Esophagus squamous epithelium (tissue), 5 donors: ENCODE results near the gene FHIT. TPM values are rescaled to one million over a fixed set of nuclear protein-coding genes. Genes with fewer than 3 reads are reported as not detected.

Experiments used
- DNase-seq: peaks from one replicate; lab custom pipeline; 2025; lab: John Stamatoyannopoulos, UW
- H3K27ac ChIP-seq, 4 donors: fragments of 200-600 bp; sonication (generic); one replicate each; pipeline ENCODE4 v1.5.1; 2016 to 2019; ENCODE audit warnings: mild to moderate bottlenecking in 1 of 4
- H3K27me3 ChIP-seq, 4 donors: fragments of 200-600 bp; sonication (generic); 1 replicate in 3 of 4; 2 replicates in 1 of 4; pipeline versions ENCODE4 v1.5.1 to v1.6.0; 2017 to 2021; ENCODE audit warnings: antibody characterized with exemption in 1 of 4
- H3K36me3 ChIP-seq, 3 donors: fragments of 200-600 bp; sonication (generic); one replicate each; pipeline ENCODE4 v1.5.1; 2016 to 2019
- H3K4me1 ChIP-seq, 3 donors: fragments of 200-600 bp; sonication (generic); one replicate each; pipeline ENCODE4 v1.5.1; 2017 to 2019
- H3K4me3 ChIP-seq, 4 donors: fragments of 200-600 bp; sonication (generic); 1 replicate in 3 of 4; 2 replicates in 1 of 4; pipeline ENCODE4 v1.5.1; 2016 to 2019; ENCODE audit warnings: mild to moderate bottlenecking in 2 of 4, moderate library complexity in 1 of 4
- H3K9me3 ChIP-seq, 3 donors: fragments of 200-600 bp; sonication (generic); one replicate each; pipeline ENCODE4 v1.5.1; 2016 to 2019
- POLR2A ChIP-seq, 4 donors: fragments of 450-650 bp; IDR thresholded peaks; one replicate each; pipeline ENCODE4 v1.6.1; 2017; ENCODE audit warnings: antibody characterized with exemption in 4 of 4, mild to moderate bottlenecking in 4 of 4, moderate library complexity in 3 of 4
- WGBS, 2 donors: methylation state at CpG; one replicate each; pipeline ENCODE4 v1.1.5; 2018; 5-methylcytosine and 5-hydroxymethylcytosine counted together
- intact Hi-C: fragments of 100-400 bp; cut with DNase I; formaldehyde crosslinking; loops from one replicate; pipeline ENCODE4 v1.15.0; 2022
- total RNA-seq, 4 donors: library from RNA; depleted of rRNA; stranded (reverse); fragments of >200 nt; gene quantifications; one replicate each; pipeline ENCODE4 v1.1.0, GENCODE V29; 2016
- TF ChIP-seq, protein P1 (sequence below), 6 experiments: fragments of 450-650 bp in 4 of 6; fragments of 200-600 bp in 2 of 6; sonication (generic) in 2 of 6; IDR thresholded peaks; one replicate each; pipeline ENCODE4 v1.5.1; 2016 to 2019; ENCODE audit warnings: antibody characterized with exemption in 6 of 6, mild to moderate bottlenecking in 4 of 6, moderate library complexity in 4 of 6
- donor health status: DM: yes; HTN: yes; CAD: no.

The FHIT gene
- total RNA-seq, 4 donors from 2014 or later, result 0.64 to 5.7 (median 3.1) TPM

DNA sequence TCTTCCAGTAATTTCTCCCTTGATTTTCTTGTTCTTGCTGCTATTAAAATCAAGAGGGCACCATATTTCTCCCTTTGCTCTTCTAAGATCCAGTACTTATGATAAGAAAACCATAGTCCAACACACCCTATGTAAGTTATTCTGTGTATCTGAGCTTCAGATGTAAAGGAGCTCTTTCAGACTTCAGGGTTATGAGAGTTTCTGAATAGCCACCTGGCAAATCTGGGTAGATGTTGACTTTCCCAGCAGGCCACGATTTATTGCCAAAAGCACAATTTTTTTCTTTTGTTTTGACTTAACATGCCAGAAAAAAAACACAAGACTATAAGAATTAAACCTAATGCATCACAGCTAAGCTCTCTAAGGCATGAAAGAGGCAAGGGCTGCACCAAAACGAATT lies 1045.0 kb downstream of the FHIT start:
- H3K27me3 ChIP-seq, result no peaks in the 10 kb centered on the region
- H3K9me3 ChIP-seq, result no peaks in the 10 kb centered on the region
- WGBS, 2 donors, result 22 to 26% methylated on average over 2 of the region's 2 CpGs
- TF ChIP-seq POLR2A (IDR thresholded peaks at IDR 0.05), result no peak
- TF ChIP-seq, protein P1, sequence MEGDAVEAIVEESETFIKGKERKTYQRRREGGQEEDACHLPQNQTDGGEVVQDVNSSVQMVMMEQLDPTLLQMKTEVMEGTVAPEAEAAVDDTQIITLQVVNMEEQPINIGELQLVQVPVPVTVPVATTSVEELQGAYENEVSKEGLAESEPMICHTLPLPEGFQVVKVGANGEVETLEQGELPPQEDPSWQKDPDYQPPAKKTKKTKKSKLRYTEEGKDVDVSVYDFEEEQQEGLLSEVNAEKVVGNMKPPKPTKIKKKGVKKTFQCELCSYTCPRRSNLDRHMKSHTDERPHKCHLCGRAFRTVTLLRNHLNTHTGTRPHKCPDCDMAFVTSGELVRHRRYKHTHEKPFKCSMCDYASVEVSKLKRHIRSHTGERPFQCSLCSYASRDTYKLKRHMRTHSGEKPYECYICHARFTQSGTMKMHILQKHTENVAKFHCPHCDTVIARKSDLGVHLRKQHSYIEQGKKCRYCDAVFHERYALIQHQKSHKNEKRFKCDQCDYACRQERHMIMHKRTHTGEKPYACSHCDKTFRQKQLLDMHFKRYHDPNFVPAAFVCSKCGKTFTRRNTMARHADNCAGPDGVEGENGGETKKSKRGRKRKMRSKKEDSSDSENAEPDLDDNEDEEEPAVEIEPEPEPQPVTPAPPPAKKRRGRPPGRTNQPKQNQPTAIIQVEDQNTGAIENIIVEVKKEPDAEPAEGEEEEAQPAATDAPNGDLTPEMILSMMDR (IDR thresholded peaks at IDR 0.05), result no peak
- H3K4me1 ChIP-seq, result no peaks in the 10 kb centered on the region
- H3K36me3 ChIP-seq, result no peaks in the 10 kb centered on the region
- intact Hi-C loops, result no loop called here
- DNase-seq, result no peak
- H3K4me3 ChIP-seq, result no peak overlapping the region
- H3K27ac ChIP-seq, result no peak overlapping the region

DNA sequence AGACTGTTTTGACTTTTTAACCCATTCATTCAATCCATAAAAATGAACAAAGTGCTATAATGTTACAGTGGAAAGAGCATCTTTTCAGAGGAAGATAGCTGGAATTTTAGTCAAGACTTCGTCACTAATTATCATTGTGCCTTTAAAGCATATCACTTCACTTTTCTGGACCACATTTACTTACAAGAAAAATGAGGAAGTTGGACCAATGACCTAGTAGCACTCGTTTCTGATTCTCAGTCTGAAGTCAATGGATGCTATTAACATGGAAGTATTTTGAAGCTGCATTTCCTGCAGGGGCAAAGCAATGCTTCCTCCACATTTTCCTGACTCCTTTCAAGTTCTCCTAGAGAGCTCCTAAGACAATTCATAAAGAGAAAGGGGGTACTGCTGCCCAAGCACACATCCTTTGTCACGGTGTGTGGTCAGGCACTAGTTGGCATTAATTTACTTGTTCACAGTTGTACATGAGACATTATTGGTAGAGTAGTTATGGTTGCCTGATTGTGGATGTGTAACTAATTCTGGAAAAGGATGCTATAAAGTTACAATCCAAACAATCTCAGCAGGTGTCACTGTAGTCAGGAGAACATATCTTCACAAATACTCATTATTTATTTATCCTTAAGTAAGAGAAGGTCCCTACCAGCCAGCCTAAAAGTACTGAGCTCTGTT lies 1049.1 kb downstream of the FHIT start:
- H3K9me3 ChIP-seq, result no peaks in the 10 kb centered on the region
- no peak for DNase-seq
- intact Hi-C loops, result no loop called here
- no peaks in the 10 kb centered on the region for H3K27me3 ChIP-seq
- H3K4me3 ChIP-seq, result no peak overlapping the region
- no peaks in the 10 kb centered on the region for H3K36me3 ChIP-seq
- no peaks in the 10 kb centered on the region for H3K4me1 ChIP-seq
- WGBS, 2 donors, result 53 to 59% methylated on average over 3 of the region's 3 CpGs
- TF ChIP-seq, protein P1 (IDR thresholded peaks at IDR 0.05), result no peak
- no peak overlapping the region for H3K27ac ChIP-seq

DNA sequence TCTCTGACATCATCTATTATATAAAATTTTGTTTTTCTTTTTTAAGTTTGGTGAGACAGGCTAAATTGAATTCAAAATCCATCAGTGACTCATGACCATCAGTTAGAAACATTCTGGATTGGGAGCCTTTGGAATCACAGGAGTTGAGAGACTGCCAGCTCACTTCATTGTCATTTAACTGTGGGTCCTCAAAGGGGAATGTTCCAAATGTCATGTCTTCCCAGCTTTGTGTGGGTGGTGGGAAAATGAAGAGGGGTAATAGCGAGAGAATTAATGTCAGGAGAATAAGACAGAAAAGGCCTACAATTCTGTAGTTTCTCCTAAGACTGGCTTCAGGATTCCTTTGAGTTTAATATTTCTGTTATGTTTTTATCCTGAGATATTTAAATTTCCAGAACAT lies 1051.9 kb downstream of the FHIT start:
- DNase-seq, result no peak
- Histone ChIP-seq H3K36me3 (no peaks in the 10 kb centered on the region), H3K27ac (no peak overlapping the region), H3K27me3 (no peaks in the 10 kb centered on the region), H3K4me1 (no peaks in the 10 kb centered on the region), H3K4me3 (no peak overlapping the region), H3K9me3 (no peaks in the 10 kb centered on the region)
- intact Hi-C loops, result no loop called here
- WGBS, 2 donors, result 71 to 85% methylated on average over 1 of the region's 1 CpG
- TF ChIP-seq, protein P1 (IDR thresholded peaks at IDR 0.05), result no peak
- TF ChIP-seq POLR2A (IDR thresholded peaks at IDR 0.05), result no peak

DNA sequence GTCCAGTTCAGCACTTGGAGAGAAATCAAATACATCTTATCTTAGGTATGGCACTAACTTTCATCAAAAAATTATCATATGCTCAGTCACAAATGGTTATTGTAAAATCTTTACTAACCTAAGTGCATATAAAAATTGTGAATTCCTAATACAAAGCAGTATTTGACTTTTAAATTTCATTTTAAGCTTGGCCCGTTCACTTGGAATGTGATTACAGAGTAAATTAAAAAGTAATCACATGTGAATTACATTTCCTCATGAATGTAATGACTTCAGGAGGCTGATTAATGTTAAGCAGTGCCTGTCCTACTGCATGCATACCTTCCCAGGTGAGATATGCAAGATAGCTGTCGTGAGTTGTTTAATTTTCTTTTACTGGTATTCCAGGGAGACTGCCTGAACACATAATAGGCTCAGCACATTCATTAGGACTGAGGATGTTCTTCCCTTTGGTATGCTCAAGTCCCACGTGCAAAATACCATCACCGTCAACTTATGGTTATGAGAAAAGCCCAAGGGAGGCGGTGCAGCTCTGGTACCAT lies 1053.0 kb downstream of the FHIT start:
- Histone ChIP-seq H3K27ac (no peak overlapping the region), H3K4me1 (no peaks in the 10 kb centered on the region), H3K36me3 (no peaks in the 10 kb centered on the region), H3K9me3 (no peaks in the 10 kb centered on the region), H3K4me3 (no peak overlapping the region), H3K27me3 (no peaks in the 10 kb centered on the region)
- no peak for DNase-seq
- intact Hi-C loops, result no loop called here
- no peak for TF ChIP-seq POLR2A (IDR thresholded peaks at IDR 0.05)
- TF ChIP-seq, protein P1 (IDR thresholded peaks at IDR 0.05), result no peak
- 82 to 83% methylated on average over 5 of the region's 5 CpGs for WGBS, 2 donors

DNA sequence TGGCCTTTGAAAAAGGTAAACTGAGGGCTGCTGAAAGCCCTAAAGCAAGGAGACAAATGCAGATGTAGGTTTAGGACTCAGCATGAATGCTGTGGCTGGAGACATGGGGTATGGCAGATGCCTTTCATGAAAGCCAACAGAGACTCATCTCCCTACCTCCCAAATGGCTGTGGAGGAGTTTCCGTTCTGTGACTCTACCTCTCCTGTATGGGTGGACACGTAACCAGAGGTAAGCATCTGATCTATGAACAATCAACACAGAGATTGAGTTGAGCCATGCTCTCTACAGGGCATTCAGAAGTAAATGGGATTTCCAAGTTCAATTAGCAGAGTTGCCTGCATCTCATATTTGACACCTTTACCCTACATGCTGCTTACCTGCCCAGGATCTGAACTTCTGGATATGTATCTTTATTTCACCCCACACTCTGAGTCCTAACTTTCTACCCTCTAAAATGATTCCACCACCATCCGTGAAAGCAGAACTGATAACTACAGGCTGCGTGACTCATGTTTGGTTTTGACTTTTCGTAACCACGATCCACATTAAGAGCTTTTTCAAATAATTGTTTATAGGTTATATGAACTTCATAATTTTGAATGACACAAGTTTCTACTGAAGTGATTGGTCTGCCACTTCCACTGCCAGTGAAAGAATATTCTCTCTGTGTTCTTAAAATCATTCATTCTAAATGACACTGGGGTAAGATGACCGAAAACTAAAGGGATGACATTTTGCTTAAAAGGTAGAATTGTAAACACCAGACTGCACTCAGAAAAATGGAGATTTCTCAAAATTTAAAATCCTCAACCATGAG lies 1058.7 kb downstream of the FHIT start:
- DNase-seq, result no peak
- Histone ChIP-seq H3K4me3 (no peak overlapping the region), H3K27ac (no peak overlapping the region), H3K4me1 (no peaks in the 10 kb centered on the region), H3K36me3 (no peaks in the 10 kb centered on the region), H3K27me3 (no peaks in the 10 kb centered on the region), H3K9me3 (no peaks in the 10 kb centered on the region)
- 70 to 80% methylated on average over 7 of the region's 7 CpGs for WGBS, 2 donors
- TF ChIP-seq, protein P1 (IDR thresholded peaks at IDR 0.05), result no peak
- TF ChIP-seq POLR2A (IDR thresholded peaks at IDR 0.05), result no peak
- intact Hi-C loops, result no loop called here
